Kidney epithelial cell (primary cell): ENCODE measurements around the gene IGFBP2. TPM values are rescaled to one million over a fixed set of nuclear protein-coding genes. Genes with fewer than 3 reads are reported as not detected.

ENCODE experiments used
- DNase-seq: peaks from one replicate; pipeline ENCODE4 v3.0.0-alpha.2; 2010; ENCODE audit warnings: low read depth
- H3K27me3 ChIP-seq: 2 replicates; pipeline ENCODE4 v1.6.0; 2011; ENCODE audit warnings: low read length; ENCODE audit not compliant: control insufficient read depth, insufficient read depth
- H3K36me3 ChIP-seq: 2 replicates; pipeline ENCODE4 v1.5.1; 2011; ENCODE audit warnings: low read length; ENCODE audit not compliant: control insufficient read depth, insufficient read depth
- H3K4me3 ChIP-seq: 2 replicates; pipeline ENCODE4 v1.5.1; 2011; ENCODE audit warnings: low read depth, mild to moderate bottlenecking, control low read depth, low read length
- CTCF ChIP-seq: IDR thresholded peaks from 2 replicates; pipeline ENCODE4 v1.5.1; 2011; ENCODE audit warnings: mild to moderate bottlenecking, moderate library complexity, low read length, control low read depth, inconsistent platforms; ENCODE audit not compliant: insufficient read depth, poor library complexity, severe bottlenecking
- total RNA-seq: library from RNA; depleted of rRNA; stranded (reverse); fragments of >200 nt; gene quantifications from 2 replicates; pipeline ENCODE4 v1.2.3, GENCODE V29; 2015

IGFBP2 gene
- total RNA-seq, 1 donor from 2014 or later, result 298 TPM

GRCh38 chr2:216643986-216644659 lies 10.9 kb downstream of the IGFBP2 start:
- Histone ChIP-seq H3K27me3 (no peaks in the 10 kb centered on the region), H3K36me3 (no peaks in the 10 kb centered on the region), H3K4me3 (no peak overlapping the region)
- no peak for TF ChIP-seq CTCF
- no peak for DNase-seq

- no peaks in the 10 kb centered on the region for H3K27me3 ChIP-seq
- no peak for DNase-seq
- TF ChIP-seq CTCF, result no peak
- no peaks in the 10 kb centered on the region for H3K36me3 ChIP-seq
- no peak overlapping the region for H3K4me3 ChIP-seq
Measured at GRCh38 chr2:216644842-216645635, 11.8 kb downstream of the IGFBP2 start.

GRCh38 chr2:216645636-216645950 lies 12.4 kb downstream of the IGFBP2 start:
- no peak for DNase-seq
- Histone ChIP-seq H3K36me3 (no peaks in the 10 kb centered on the region), H3K27me3 (no peaks in the 10 kb centered on the region), H3K4me3 (no peak overlapping the region)
- no peak for TF ChIP-seq CTCF

GRCh38 chr2:216646116-216646515 lies 12.9 kb downstream of the IGFBP2 start:
- H3K27me3 ChIP-seq, result no peaks in the 10 kb centered on the region
- no peak for DNase-seq
- H3K4me3 ChIP-seq, result no peak overlapping the region
- H3K36me3 ChIP-seq, result no peaks in the 10 kb centered on the region
- no peak for TF ChIP-seq CTCF

- DNase-seq, result no peak
Measured at GRCh38 chr2:216648105-216648504, 14.9 kb downstream of the IGFBP2 start.

More at GRCh38 chr2:216648105-216648504, 14.9 kb downstream of the IGFBP2 start:
- no peak for TF ChIP-seq CTCF
- Histone ChIP-seq H3K27me3 (no peaks in the 10 kb centered on the region), H3K36me3 (no peaks in the 10 kb centered on the region), H3K4me3 (no peak overlapping the region)
